SU-DHL-6 (cell line): ENCODE results near the gene FAM3C.

ENCODE experiments used
- H2AFZ ChIP-seq: fragments of 200-600 bp; sonication (generic); 2 replicates; pipeline ENCODE4 v1.6.1; 2014; ENCODE audit warnings: low read depth, mild to moderate bottlenecking, moderate library complexity, mixed read lengths, antibody characterized with exemption, low read length; ENCODE audit not compliant: severe bottlenecking
- H3F3A ChIP-seq: fragments of 200-600 bp; shearing (Covaris generic); 2 replicates; pipeline ENCODE4 v1.6.0; 2016; ENCODE audit warnings: antibody characterized with exemption, mild to moderate bottlenecking; ENCODE audit not compliant: insufficient read depth
- H3K27ac ChIP-seq: fragments of 200-600 bp; sonication (generic); 2 replicates; pipeline ENCODE4 v1.5.1; 2016; ENCODE audit warnings: low read depth, mild to moderate bottlenecking, low read length, moderate library complexity, mixed read lengths
- H3K27me3 ChIP-seq: fragments of 200-600 bp; sonication (generic), shearing (Covaris generic); 2 replicates; pipeline ENCODE4 v1.6.0; 2014; ENCODE audit warnings: mild to moderate bottlenecking, low read length
- H3K36me3 ChIP-seq: fragments of 200-600 bp; sonication (generic); 2 replicates; pipeline ENCODE4 v1.6.1; 2014; ENCODE audit warnings: mild to moderate bottlenecking, low read length, mixed read lengths
- H3K4me2 ChIP-seq: fragments of 300-600, 200-600 bp; shearing (Covaris generic), sonication (generic); 2 replicates; pipeline ENCODE4 v1.6.0; 2014; ENCODE audit warnings: low read length, low read depth, mild to moderate bottlenecking; ENCODE audit not compliant: poor library complexity, severe bottlenecking
- H3K4me3 ChIP-seq: fragments of 200-600 bp; sonication (generic); 2 replicates; pipeline ENCODE4 v1.5.1; 2014; ENCODE audit warnings: antibody characterized with exemption, low read length, mild to moderate bottlenecking, mixed read lengths; ENCODE audit not compliant: insufficient read depth, poor library complexity, severe bottlenecking
- H3K79me2 ChIP-seq: fragments of 200-600 bp; sonication (generic); 2 replicates; pipeline ENCODE4 v1.6.1; 2014; ENCODE audit warnings: mild to moderate bottlenecking, low read length, moderate library complexity; ENCODE audit not compliant: insufficient read depth
- H3K9ac ChIP-seq: fragments of 200-600 bp; sonication (generic); 2 replicates; pipeline ENCODE4 v1.7.0; 2014; ENCODE audit warnings: mild to moderate bottlenecking, low read length
- H3K9me2 ChIP-seq: fragments of 200-600 bp; sonication (generic); replicated peaks from 2 replicates; pipeline ENCODE4 v1.6.1; 2014; ENCODE audit warnings: low read length; ENCODE audit not compliant: insufficient read depth
- H3K9me3 ChIP-seq: fragments of 200-600 bp; sonication (generic); 2 replicates; pipeline ENCODE4 v1.6.1; 2014; ENCODE audit warnings: low read length, mixed read lengths; ENCODE audit not compliant: insufficient read depth
- H4K20me1 ChIP-seq: fragments of 200-600 bp; sonication (generic); 2 replicates; pipeline ENCODE4 v1.6.1; 2014; ENCODE audit warnings: low read depth, mild to moderate bottlenecking, antibody characterized with exemption, low read length, moderate library complexity, mixed read lengths
- CTCF ChIP-seq: fragments of 200-600 bp; sonication (generic); IDR thresholded peaks from one replicate; pipeline ENCODE4 v1.5.1; 2017; ENCODE audit warnings: antibody characterized with exemption, mild to moderate bottlenecking, low read length, moderate library complexity; ENCODE audit not compliant: insufficient read depth, poor library complexity, severe bottlenecking
- EZH2phosphoT487 ChIP-seq: fragments of 200-600 bp; sonication (generic), shearing (Covaris generic); conservative IDR thresholded peaks from 2 replicates; pipeline ENCODE4 v1.6.1; 2018; ENCODE audit warnings: mild to moderate bottlenecking, antibody characterized with exemption, low read length, moderate library complexity, mixed read lengths

FAM3C gene

GRCh38 chr7:121330053-121330833, 65.9 kb downstream of the FAM3C start:
- no peak overlapping the region for H3K4me3 ChIP-seq
- H3K4me2 ChIP-seq: no peak overlapping the region
- no peaks in the 10 kb centered on the region for H3F3A ChIP-seq
- H3K27ac ChIP-seq: no peak overlapping the region
- H3K9ac ChIP-seq: no peak overlapping the region
- TF ChIP-seq CTCF (no peak), EZH2phosphoT487 (no peak)
- H3K27me3 ChIP-seq: no peaks in the 10 kb centered on the region
- no peaks in the 10 kb centered on the region; the same call in 1 of the 2 replicates for H3K36me3 ChIP-seq
- H3K79me2 ChIP-seq: no peaks in the 10 kb centered on the region
- no peak overlapping the region for H2AFZ ChIP-seq
- no peaks in the 10 kb centered on the region for H4K20me1 ChIP-seq
- no peaks in the 10 kb centered on the region for H3K9me2 ChIP-seq
- no peaks in the 10 kb centered on the region for H3K9me3 ChIP-seq

- Histone ChIP-seq H3K9me3 (no peaks in the 10 kb centered on the region), H3K9ac (no peak overlapping the region), H3K27me3 (no peaks in the 10 kb centered on the region), H3K4me2 (no peak overlapping the region), H3K4me3 (no peak overlapping the region), H3K9me2 (no peaks in the 10 kb centered on the region), H4K20me1 (no peaks in the 10 kb centered on the region), H3K79me2 (no peaks in the 10 kb centered on the region), H2AFZ (no peak overlapping the region), H3K36me3 (no peaks in the 10 kb centered on the region; the same call in 1 of the 2 replicates), H3F3A (no peaks in the 10 kb centered on the region), H3K27ac (no peak overlapping the region)
- no peak for TF ChIP-seq CTCF
- TF ChIP-seq EZH2phosphoT487: no peak
Observed at GRCh38 chr7:121329191-121330052, 66.7 kb downstream of the FAM3C start.

- no peaks in the 10 kb centered on the region for H3K9me2 ChIP-seq
- H3K79me2 ChIP-seq: no peaks in the 10 kb centered on the region
- no peaks in the 10 kb centered on the region; the same call in 1 of the 2 replicates for H3K36me3 ChIP-seq
- no peak within 1 kb of the TSS for H3K4me2 ChIP-seq
- H3K27me3 ChIP-seq: no peaks in the 10 kb centered on the region
- no peak for TF ChIP-seq CTCF
- no peak for TF ChIP-seq EZH2phosphoT487
- H3K27ac ChIP-seq: no peak within 1 kb of the TSS
- H2AFZ ChIP-seq: no peak within 1 kb of the TSS
- no peaks in the 10 kb centered on the region for H4K20me1 ChIP-seq
- no peaks in the 10 kb centered on the region for H3F3A ChIP-seq
- H3K9ac ChIP-seq: no peak within 1 kb of the TSS
- H3K9me3 ChIP-seq: no peaks in the 10 kb centered on the region
- no peak within 1 kb of the TSS for H3K4me3 ChIP-seq
Observed at GRCh38 chr7:121328508-121329190, 67.5 kb downstream of the FAM3C start, which contains the start of gene WNT16. TSS of gene WNT16 (plus strand) at chr7:121329000. CDS start at chr7:121329293, 293 bp downstream.
